DOHH2 (cell line): ENCODE measurements around the gene TMPRSS7.

ENCODE experiments used
- EZH2phosphoT487 ChIP-seq: fragments of 200-600 bp; sonication (generic); IDR thresholded peaks from 2 replicates; pipeline ENCODE4 v1.6.1; 2017; ENCODE audit warnings: borderline replicate concordance, mild to moderate bottlenecking, antibody characterized with exemption, low read length, moderate library complexity, mixed read lengths
- TF ChIP-seq, protein P1 (sequence below): fragments of 200-600 bp; sonication (generic); IDR thresholded peaks from one replicate; pipeline ENCODE4 v1.5.1; 2014; ENCODE audit warnings: antibody characterized with exemption, mild to moderate bottlenecking, low read depth, low read length; ENCODE audit not compliant: poor library complexity, severe bottlenecking

DNA sequence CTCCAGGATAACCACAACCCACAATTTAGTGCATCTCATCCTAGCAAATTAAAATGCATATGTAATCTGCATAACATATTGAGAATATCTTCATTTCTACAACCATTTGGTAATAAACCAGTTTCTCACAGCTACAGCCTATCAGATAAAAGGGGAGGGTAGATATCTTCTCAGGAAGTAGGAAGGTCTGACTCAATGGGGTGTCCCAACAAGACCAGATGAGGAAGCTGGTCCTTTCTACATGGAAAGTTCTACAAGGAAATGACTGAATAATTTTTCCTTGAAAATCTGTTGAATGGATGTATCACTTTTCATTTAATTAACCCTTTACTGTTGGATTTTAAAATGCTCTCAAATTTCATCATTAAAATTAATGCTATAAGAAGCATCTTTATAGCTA, 17.4 kb upstream of the TMPRSS7 start:
- TF ChIP-seq, protein P1, sequence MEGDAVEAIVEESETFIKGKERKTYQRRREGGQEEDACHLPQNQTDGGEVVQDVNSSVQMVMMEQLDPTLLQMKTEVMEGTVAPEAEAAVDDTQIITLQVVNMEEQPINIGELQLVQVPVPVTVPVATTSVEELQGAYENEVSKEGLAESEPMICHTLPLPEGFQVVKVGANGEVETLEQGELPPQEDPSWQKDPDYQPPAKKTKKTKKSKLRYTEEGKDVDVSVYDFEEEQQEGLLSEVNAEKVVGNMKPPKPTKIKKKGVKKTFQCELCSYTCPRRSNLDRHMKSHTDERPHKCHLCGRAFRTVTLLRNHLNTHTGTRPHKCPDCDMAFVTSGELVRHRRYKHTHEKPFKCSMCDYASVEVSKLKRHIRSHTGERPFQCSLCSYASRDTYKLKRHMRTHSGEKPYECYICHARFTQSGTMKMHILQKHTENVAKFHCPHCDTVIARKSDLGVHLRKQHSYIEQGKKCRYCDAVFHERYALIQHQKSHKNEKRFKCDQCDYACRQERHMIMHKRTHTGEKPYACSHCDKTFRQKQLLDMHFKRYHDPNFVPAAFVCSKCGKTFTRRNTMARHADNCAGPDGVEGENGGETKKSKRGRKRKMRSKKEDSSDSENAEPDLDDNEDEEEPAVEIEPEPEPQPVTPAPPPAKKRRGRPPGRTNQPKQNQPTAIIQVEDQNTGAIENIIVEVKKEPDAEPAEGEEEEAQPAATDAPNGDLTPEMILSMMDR: no peak
- TF ChIP-seq EZH2phosphoT487: no peak
